K562 (cell line): ENCODE data around the gene DMD. TPM values are rescaled to one million over a fixed set of nuclear protein-coding genes. Genes with fewer than 3 reads are reported as not detected.

Experiments used
- ATAC-seq: fragments of 200-7000 bp; cut with Tn5 transposase; 3 replicates; pipeline ENCODE4 v1.9.1; 2020; ENCODE audit warnings: moderate library complexity
- BruUV-seq: library from RNA; stranded (reverse); fragments of 400-500 nt; replicated peaks from 2 replicates; lab custom pipeline; 2021; lab: Mats Ljungman, UMichigan
- CTCF ChIA-PET: fragments of 300-600 bp; formaldehyde crosslinking; extraction: SDS; loops from one replicate; lab custom pipeline; 2021; ENCODE audit warnings: low intra/inter-chr PET ratio; lab: Yijun Ruan, JAX
- POLR2A ChIA-PET: fragments of 300-600, 350-650 bp; sonication (Branson Sonifier 250); formaldehyde crosslinking; extraction: SDS; loops from one replicate; lab custom pipeline; 2021; ENCODE audit warnings: antibody characterized with exemption, inconsistent platforms; lab: Yijun Ruan, JAX
- DNase-seq, 4 experiments: peaks; one replicate each; pipeline versions ENCODE4 v3.0.0 to v3.0.0-alpha.2; 2011 to 2018; ENCODE audit warnings: low spot score in 3 of 4, mixed read lengths in 3 of 4; ENCODE audit errors: extremely low read depth in 1 of 4
- FAIRE-seq: peaks from 2 replicates; lab custom pipeline; 2011; peaks lifted over from hg19 to GRCh38; lab: Jason Lieb, UNC
- H2AFZ ChIP-seq: 2 replicates; pipeline ENCODE4 v1.6.0; 2011; ENCODE audit warnings: low read depth, low read length, control low read depth, inconsistent platforms
- H3K27ac ChIP-seq: fragments of 200-600 bp; 3 replicates; pipeline ENCODE4 v1.8.0; 2011; ENCODE audit warnings: low read depth, mild to moderate bottlenecking, control low read depth, inconsistent platforms, low read length, moderate library complexity, mixed read lengths; ENCODE audit errors: extremely low read depth
- H3K27me3 ChIP-seq, 2 experiments: fragments of 300-600 bp in 1 of 2; 2 replicates in 1 of 2; 3 replicates in 1 of 2; pipeline versions ENCODE4 v1.6.0 to v1.8.0; 2011; ENCODE audit warnings: inconsistent platforms in 2 of 2, low read length in 2 of 2, mild to moderate bottlenecking in 1 of 2, mixed read lengths in 1 of 2, moderate library complexity in 1 of 2; ENCODE audit not compliant: control insufficient read depth in 2 of 2, insufficient read depth in 2 of 2
- H3K36me3 ChIP-seq: fragments of 300-600 bp; 3 replicates; pipeline ENCODE4 v1.8.0; 2011; ENCODE audit warnings: mild to moderate bottlenecking, low read length, inconsistent platforms; ENCODE audit not compliant: control insufficient read depth, insufficient read depth
- H3K4me1 ChIP-seq, 2 experiments: fragments of 200-600 bp in 1 of 2; replicated peaks in 1 of 2; 2 replicates in 1 of 2; 3 replicates in 1 of 2; pipeline versions ENCODE4 v1.5.1 to v1.8.0; 2011; ENCODE audit warnings: inconsistent platforms in 2 of 2, low read length in 2 of 2, mild to moderate bottlenecking in 1 of 2, mixed read lengths in 1 of 2, moderate library complexity in 1 of 2; ENCODE audit not compliant: control insufficient read depth in 2 of 2, insufficient read depth in 2 of 2
- H3K4me2 ChIP-seq: 2 replicates; pipeline ENCODE4 v1.6.1; 2011; ENCODE audit warnings: low read length, control low read depth, inconsistent platforms, mixed read lengths; ENCODE audit not compliant: insufficient read depth
- H3K4me3 ChIP-seq: fragments of 200-600 bp; sonication (generic), shearing (Covaris generic); 2 replicates; pipeline ENCODE4 v1.5.1; 2016; ENCODE audit warnings: control low read depth, inconsistent platforms
- H3K79me2 ChIP-seq: fragments of 200-600 bp; 3 replicates; pipeline ENCODE4 v1.8.0; 2011; ENCODE audit warnings: low read length, inconsistent platforms; ENCODE audit not compliant: control insufficient read depth, insufficient read depth
- H3K9ac ChIP-seq, 2 experiments: 2 replicates each; pipeline versions ENCODE4 v1.6.0 to v1.6.1; 2011; ENCODE audit warnings: low read depth in 2 of 2, low read length in 2 of 2, control low read depth in 1 of 2, inconsistent platforms in 1 of 2, mild to moderate bottlenecking in 1 of 2, mixed read lengths in 1 of 2; ENCODE audit not compliant: insufficient read depth in 1 of 2
- H3K9me1 ChIP-seq: one replicate; pipeline ENCODE4 v1.6.0; 2011; ENCODE audit warnings: inconsistent platforms, mild to moderate bottlenecking, low read length, moderate library complexity; ENCODE audit not compliant: control insufficient read depth, insufficient read depth
- H3K9me3 ChIP-seq: replicated peaks from 2 replicates; pipeline ENCODE4 v1.5.1; 2011; ENCODE audit warnings: low read depth, low read length, inconsistent platforms; ENCODE audit not compliant: control insufficient read depth, insufficient read depth
- H4K20me1 ChIP-seq: replicated peaks from 2 replicates; pipeline ENCODE4 v1.6.1; 2011; ENCODE audit warnings: low read length, inconsistent platforms, mixed read lengths; ENCODE audit not compliant: control insufficient read depth, insufficient read depth
- CBX2 ChIP-seq: fragments of 200-600 bp; sonication (generic); IDR thresholded peaks from one replicate; pipeline ENCODE4 v1.6.1; 2012; ENCODE audit warnings: mild to moderate bottlenecking, low read length, inconsistent platforms; ENCODE audit not compliant: insufficient read depth, poor library complexity, severe bottlenecking
- EGR1 ChIP-seq: fragments of 450-650 bp; conservative IDR thresholded peaks from 2 replicates; pipeline ENCODE4 v1.6.1; 2017; ENCODE audit warnings: mild to moderate bottlenecking
- ETS2 ChIP-seq: IDR thresholded peaks from 2 replicates; pipeline ENCODE4 v1.6.1; 2016; ENCODE audit warnings: borderline replicate concordance, missing genetic modification characterization, mild to moderate bottlenecking, moderate library complexity, missing compliant biosample characterization; ENCODE audit not compliant: poor library complexity, severe bottlenecking
- GATA2 ChIP-seq: sonication (generic); formaldehyde crosslinking; IDR thresholded peaks from 2 replicates; pipeline ENCODE4 v1.4.0; 2020; ENCODE audit warnings: mild to moderate bottlenecking, missing genetic modification reagents
- HMG20A ChIP-seq: fragments of 450-650 bp; formaldehyde crosslinking; conservative IDR thresholded peaks from 2 replicates; pipeline ENCODE4 v1.4.0; 2020; ENCODE audit warnings: mild to moderate bottlenecking, mixed read lengths
- IRF2 ChIP-seq: sonication (generic); formaldehyde crosslinking; IDR thresholded peaks from 2 replicates; pipeline ENCODE4 v1.8.1; 2022; ENCODE audit warnings: mild to moderate bottlenecking, missing genetic modification reagents
- PHF8 ChIP-seq: fragments of 200-600 bp; sonication (generic); IDR thresholded peaks from 2 replicates; pipeline ENCODE4 v1.6.1; 2012; ENCODE audit warnings: mixed run types, mild to moderate bottlenecking, inconsistent platforms, low read length, moderate library complexity, borderline replicate concordance
- SAP30 ChIP-seq: fragments of 200-600 bp; sonication (generic); IDR thresholded peaks from 2 replicates; pipeline ENCODE4 v1.6.1; 2012; ENCODE audit warnings: borderline replicate concordance, low read depth, mild to moderate bottlenecking, moderate library complexity, low read length, control low read depth, inconsistent platforms; ENCODE audit not compliant: insufficient read depth, poor library complexity, severe bottlenecking
- SIN3B ChIP-seq: fragments of 450-650 bp; IDR thresholded peaks from 2 replicates; pipeline ENCODE4 v1.6.1; 2017; ENCODE audit warnings: low read depth, mild to moderate bottlenecking, moderate library complexity
- SMAD1 ChIP-seq: fragments of 150-350 bp; IDR thresholded peaks from 2 replicates; pipeline ENCODE4 v1.6.1; 2014; ENCODE audit warnings: low read length, low read depth; ENCODE audit not compliant: partially characterized antibody
- SMARCA5 ChIP-seq: fragments of 450-650 bp; IDR thresholded peaks from 2 replicates; pipeline ENCODE4 v1.6.1; 2016
- STAT5B ChIP-seq: fragments of 250-450 bp; sonication (Bioruptor Pico); IDR thresholded peaks from 2 replicates; pipeline ENCODE4 v1.8.0; 2021; ENCODE audit warnings: mild to moderate bottlenecking, inconsistent platforms
- TAF1 ChIP-seq: IDR thresholded peaks from 2 replicates; pipeline ENCODE4 v1.6.1; 2011; ENCODE audit warnings: mild to moderate bottlenecking, low read length, moderate library complexity; ENCODE audit not compliant: insufficient read depth, control insufficient read depth, severe bottlenecking; ENCODE audit errors: extremely low read depth
- ZBTB8A ChIP-seq: fragments of 450-650 bp; IDR thresholded peaks from 2 replicates; pipeline ENCODE4 v1.6.1; 2018; ENCODE audit warnings: mild to moderate bottlenecking, moderate library complexity; ENCODE audit not compliant: partially characterized antibody
- ZNF121 ChIP-seq: sonication (generic); formaldehyde crosslinking; conservative IDR thresholded peaks from 2 replicates; pipeline ENCODE4 v1.8.0; 2022; ENCODE audit warnings: missing genetic modification reagents
- ZNF263 ChIP-seq: sonication (generic); formaldehyde crosslinking; IDR thresholded peaks from 2 replicates; pipeline ENCODE4 v1.8.0; 2022; ENCODE audit warnings: mild to moderate bottlenecking, missing genetic modification reagents, borderline replicate concordance
- ZNF444 ChIP-seq: fragments of 250-450 bp; sonication (Bioruptor Pico); IDR thresholded peaks from 2 replicates; pipeline ENCODE4 v1.4.0; 2020; ENCODE audit warnings: mild to moderate bottlenecking, moderate library complexity
- WGBS: fragments of 100-300 bp; shearing (Covaris generic); methylation state at CpG from one replicate; pipeline ENCODE4 v1.1.6; 2016; ENCODE audit warnings: low coverage, mixed read lengths; ENCODE audit not compliant: insufficient coverage; ENCODE audit errors: missing lambda C conversion rate; 5-methylcytosine and 5-hydroxymethylcytosine counted together
- in situ Hi-C: fragments of 300-500 bp; cut with MboI; formaldehyde crosslinking; loops from 4 replicates; pipeline ENCODE4 v1.15.0; 2018; ENCODE audit warnings: inconsistent platforms, mixed read lengths
- intact Hi-C: fragments of 100-400 bp; cut with micrococcal nuclease; formaldehyde crosslinking; loops from 2 replicates; pipeline ENCODE4 v1.14.2; 2022
- polyA plus RNA-seq, 8 experiments: library from polyadenylated mRNA; depleted of rRNA in 4 of 8; stranded (reverse) in 5 of 8; unstranded in 3 of 8; fragments of >200 nt; fragmentation: Nextera tagmentation in 2 of 8; fragmentation: Illumina TruSeq in 1 of 8; extraction: Ambion mirVana in 2 of 8; extraction: Trizol in 1 of 8; gene quantifications; 2 replicates each; pipeline versions ENCODE4 v1.2.1 to v1.2.3, GENCODE V29; 2011 to 2014; ENCODE audit warnings: inconsistent platforms in 1 of 8, missing spikeins in 1 of 8
- total RNA-seq, 7 experiments: library from RNA; depleted of rRNA in 6 of 7; stranded (reverse); fragments of >200 nt in 6 of 7; fragmentation: Illumina TruSeq in 2 of 7; extraction: Trizol in 2 of 7; gene quantifications; 2 replicates each; pipeline versions ENCODE4 v1.2.1 to v1.2.3, GENCODE V29; 2011 to 2021; ENCODE audit warnings: low replicate concordance in 1 of 7
- TF ChIP-seq, protein P1 (sequence below): sonication (generic); formaldehyde crosslinking; IDR thresholded peaks from 2 replicates; pipeline ENCODE4 v1.8.1; 2023; ENCODE audit warnings: mild to moderate bottlenecking, missing genetic modification reagents

Gene DMD
- total and polyA plus RNA-seq, 9 of the 15 experiments (the other 6 are each of a cell fraction or from before 2014, with no cell fraction given), result 3.8 to 20.4 (median 11.4) TPM

DNA sequence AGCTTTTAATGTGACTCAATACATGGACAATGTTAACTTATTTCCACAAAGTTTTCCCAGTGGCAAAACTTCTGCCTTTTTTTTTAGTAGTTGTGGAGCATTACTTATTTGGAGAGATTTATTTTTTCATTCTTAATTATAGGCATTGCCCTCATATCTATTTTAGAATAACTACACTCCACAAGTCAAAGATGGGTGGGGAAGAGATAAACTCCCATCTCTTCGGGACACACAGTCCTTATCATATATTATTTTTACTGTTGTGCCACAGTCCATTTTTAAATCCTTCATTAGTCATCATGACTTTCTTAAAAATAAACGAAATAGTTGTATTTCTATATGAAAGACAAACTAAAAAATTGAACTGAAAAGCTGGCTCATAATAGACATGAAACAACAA lies 1.2 kb downstream of the DMD start:
- Histone ChIP-seq H3K4me3 (no peak overlapping the region), H2AFZ (no peak overlapping the region), H3K27ac (no peak overlapping the region), H4K20me1 (no peaks in the 10 kb centered on the region), H3K4me1 (no peaks in the 10 kb centered on the region), H3K9ac (no peak overlapping the region), H3K27me3 (no peaks in the 10 kb centered on the region), H3K36me3 (no peaks in the 10 kb centered on the region), H3K79me2 (no peaks in the 10 kb centered on the region), H3K9me1 (no peaks in the 10 kb centered on the region), H3K9me3 (no peaks in the 10 kb centered on the region), H3K4me2 (no peak overlapping the region)
- FAIRE-seq, result no peak
- no peak for ATAC-seq
- 0% methylated on average over 2 of the region's 2 CpGs for WGBS
- DNase-seq, result no peak
- TF ChIP-seq ZBTB8A, result no peak
- TF ChIP-seq ZNF444 (CRISPR knock-in tag), result no peak
- no peak for TF ChIP-seq ZNF263 (CRISPR knock-in tag)
- no peak for TF ChIP-seq SAP30
- no peak for TF ChIP-seq GATA2
- BruUV-seq, result no TSS peak
- intact Hi-C loops, result no loop called here
- ChIA-PET CTCF (no interaction called here), POLR2A (no interaction called here)
- in situ Hi-C loops, result no loop called here

DNA sequence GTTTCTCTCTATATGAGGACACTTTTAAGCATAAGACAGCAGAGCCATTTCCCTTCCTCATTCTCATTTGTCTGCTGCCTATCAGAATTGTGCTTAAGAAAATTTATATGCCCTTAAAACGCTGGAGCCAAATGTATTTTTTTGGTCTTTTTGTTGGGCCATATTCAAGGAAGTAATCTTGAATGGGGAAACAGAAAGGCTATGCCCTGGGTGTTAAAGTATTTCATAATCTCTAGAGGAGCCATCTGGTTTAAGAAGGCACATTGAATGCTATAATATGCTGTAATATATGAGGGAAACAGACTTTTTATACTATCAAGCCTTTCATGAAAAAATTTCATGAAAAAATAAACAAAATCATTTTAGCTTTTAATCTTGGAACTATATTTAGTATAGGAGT lies 4.3 kb downstream of the DMD start:
- ChIA-PET CTCF (no interaction called here), POLR2A (no interaction called here)
- Histone ChIP-seq H3K79me2 (no peaks in the 10 kb centered on the region), H3K9ac (no peak overlapping the region), H3K9me1 (no peaks in the 10 kb centered on the region), H3K27ac (no peak overlapping the region), H3K4me1 (no peaks in the 10 kb centered on the region), H2AFZ (no peak overlapping the region), H3K9me3 (no peaks in the 10 kb centered on the region), H4K20me1 (no peaks in the 10 kb centered on the region), H3K36me3 (no peaks in the 10 kb centered on the region), H3K4me2 (no peak overlapping the region), H3K27me3 (no peaks in the 10 kb centered on the region), H3K4me3 (no peak overlapping the region)
- DNase-seq, result no peak
- BruUV-seq, result no TSS peak
- no peak for FAIRE-seq
- intact Hi-C loops (no loop called here), in situ Hi-C loops (no loop called here)
- ATAC-seq, result no peak
- WGBS, result 0% methylated on average over 1 of the region's 1 CpG
- TF ChIP-seq, protein P1, sequence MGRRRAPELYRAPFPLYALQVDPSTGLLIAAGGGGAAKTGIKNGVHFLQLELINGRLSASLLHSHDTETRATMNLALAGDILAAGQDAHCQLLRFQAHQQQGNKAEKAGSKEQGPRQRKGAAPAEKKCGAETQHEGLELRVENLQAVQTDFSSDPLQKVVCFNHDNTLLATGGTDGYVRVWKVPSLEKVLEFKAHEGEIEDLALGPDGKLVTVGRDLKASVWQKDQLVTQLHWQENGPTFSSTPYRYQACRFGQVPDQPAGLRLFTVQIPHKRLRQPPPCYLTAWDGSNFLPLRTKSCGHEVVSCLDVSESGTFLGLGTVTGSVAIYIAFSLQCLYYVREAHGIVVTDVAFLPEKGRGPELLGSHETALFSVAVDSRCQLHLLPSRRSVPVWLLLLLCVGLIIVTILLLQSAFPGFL (CRISPR knock-in tag), result no peak
- TF ChIP-seq EGR1, result no peak
- no peak for TF ChIP-seq PHF8
- no peak for TF ChIP-seq CBX2
- no peak for TF ChIP-seq STAT5B (CRISPR knock-in tag)
- TF ChIP-seq SMAD1, result no peak
- no peak for TF ChIP-seq ETS2 (tag)
- TF ChIP-seq TAF1, result no peak
- TF ChIP-seq SIN3B, result no peak
- no peak for TF ChIP-seq SMARCA5
- TF ChIP-seq HMG20A (CRISPR knock-in tag), result no peak
- TF ChIP-seq IRF2 (CRISPR knock-in tag), result no peak
- TF ChIP-seq ZNF121, result no peak
